Smooth muscle cell (in vitro differentiated cells): ENCODE measurements around the gene GRXCR2. TPM values are rescaled to one million over a fixed set of nuclear protein-coding genes. Genes with fewer than 3 reads are reported as not detected.

Experiments
- DNase-seq: peaks from one replicate; lab custom pipeline; 2025; ENCODE audit not compliant: unreplicated experiment; lab: John Stamatoyannopoulos, UW
- H2AFZ ChIP-seq: fragments of 200-600 bp; sonication (generic); 2 replicates; pipeline ENCODE4 v1.6.0; 2016; ENCODE audit warnings: antibody characterized with exemption, low read depth, mild to moderate bottlenecking
- H3F3A ChIP-seq: fragments of 200-600 bp; sonication (generic); 2 replicates; pipeline ENCODE4 v1.6.0; 2017; ENCODE audit warnings: antibody characterized with exemption, low read depth
- H3K27ac ChIP-seq: fragments of 200-600 bp; sonication (generic); 2 replicates; pipeline ENCODE4 v1.5.1; 2016; ENCODE audit warnings: low read depth, mild to moderate bottlenecking
- H3K27me3 ChIP-seq: fragments of 200-600 bp; sonication (generic); 2 replicates; pipeline ENCODE4 v1.6.1; 2016; ENCODE audit warnings: low read depth, mild to moderate bottlenecking
- H3K36me3 ChIP-seq: fragments of 200-600 bp; sonication (generic); 2 replicates; pipeline ENCODE4 v1.5.1; 2016; ENCODE audit warnings: low read depth
- H3K4me1 ChIP-seq: fragments of 200-600 bp; sonication (generic); 2 replicates; pipeline ENCODE4 v1.5.1; 2016; ENCODE audit warnings: low read depth
- H3K4me2 ChIP-seq: fragments of 200-600 bp; sonication (generic); 2 replicates; pipeline ENCODE4 v1.6.0; 2016; ENCODE audit warnings: mild to moderate bottlenecking
- H3K4me3 ChIP-seq: fragments of 200-600 bp; sonication (generic); 2 replicates; pipeline ENCODE4 v1.5.1; 2016; ENCODE audit warnings: mild to moderate bottlenecking
- H3K79me2 ChIP-seq: fragments of 200-600 bp; sonication (generic); 2 replicates; pipeline ENCODE4 v1.6.0; 2016; ENCODE audit warnings: low read depth, mild to moderate bottlenecking
- H3K9ac ChIP-seq: fragments of 200-600 bp; sonication (generic); 2 replicates; pipeline ENCODE4 v1.6.0; 2016; ENCODE audit warnings: low read depth
- H3K9me3 ChIP-seq: fragments of 200-600 bp; sonication (generic); replicated peaks from 2 replicates; pipeline ENCODE4 v1.5.1; 2016; ENCODE audit warnings: low read depth
- H4K20me1 ChIP-seq: fragments of 200-600 bp; sonication (generic); 2 replicates; pipeline ENCODE4 v1.6.0; 2016; ENCODE audit warnings: low read depth
- WGBS: methylation state at CpG from one replicate; pipeline ENCODE4 v1.1.7; 2016; ENCODE audit warnings: low lambda C conversion rate; 5-methylcytosine and 5-hydroxymethylcytosine counted together
- polyA plus RNA-seq: library from polyadenylated mRNA; unstranded; fragments of >200 nt; fragmentation: Nextera tagmentation; extraction: Ambion mirVana; gene quantifications from 2 replicates; pipeline ENCODE4 v1.2.1, GENCODE V29; 2016
- total RNA-seq: library from RNA; depleted of rRNA; stranded (reverse); fragments of >200 nt; gene quantifications from 2 replicates; pipeline ENCODE4 v1.2.3, GENCODE V29; 2014
- TF ChIP-seq, protein P1 (sequence below): fragments of 200-600 bp; sonication (generic); IDR thresholded peaks from 2 replicates; pipeline ENCODE4 v1.5.1; 2017; ENCODE audit warnings: borderline replicate concordance, mild to moderate bottlenecking, antibody characterized with exemption; ENCODE audit not compliant: insufficient read depth, poor library complexity, severe bottlenecking

The GRXCR2 gene
- total and polyA plus RNA-seq, 2 experiments from 2014 or later, result not detected

GRCh38 chr5:145919413-145919812 is 46.6 kb upstream of the GRXCR2 start:
- TF ChIP-seq, protein P1, sequence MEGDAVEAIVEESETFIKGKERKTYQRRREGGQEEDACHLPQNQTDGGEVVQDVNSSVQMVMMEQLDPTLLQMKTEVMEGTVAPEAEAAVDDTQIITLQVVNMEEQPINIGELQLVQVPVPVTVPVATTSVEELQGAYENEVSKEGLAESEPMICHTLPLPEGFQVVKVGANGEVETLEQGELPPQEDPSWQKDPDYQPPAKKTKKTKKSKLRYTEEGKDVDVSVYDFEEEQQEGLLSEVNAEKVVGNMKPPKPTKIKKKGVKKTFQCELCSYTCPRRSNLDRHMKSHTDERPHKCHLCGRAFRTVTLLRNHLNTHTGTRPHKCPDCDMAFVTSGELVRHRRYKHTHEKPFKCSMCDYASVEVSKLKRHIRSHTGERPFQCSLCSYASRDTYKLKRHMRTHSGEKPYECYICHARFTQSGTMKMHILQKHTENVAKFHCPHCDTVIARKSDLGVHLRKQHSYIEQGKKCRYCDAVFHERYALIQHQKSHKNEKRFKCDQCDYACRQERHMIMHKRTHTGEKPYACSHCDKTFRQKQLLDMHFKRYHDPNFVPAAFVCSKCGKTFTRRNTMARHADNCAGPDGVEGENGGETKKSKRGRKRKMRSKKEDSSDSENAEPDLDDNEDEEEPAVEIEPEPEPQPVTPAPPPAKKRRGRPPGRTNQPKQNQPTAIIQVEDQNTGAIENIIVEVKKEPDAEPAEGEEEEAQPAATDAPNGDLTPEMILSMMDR, result no peak
- DNase-seq, result no peak
- Histone ChIP-seq H3K36me3 (no peaks in the 10 kb centered on the region), H3K4me2 (no peak overlapping the region), H3K27ac (no peak overlapping the region), H3K9me3 (no peaks in the 10 kb centered on the region), H3F3A (no peaks in the 10 kb centered on the region), H3K4me1 (peaks cover 6% of the 10 kb centered on the region), H3K27me3 (peaks cover 3% of the 10 kb centered on the region), H4K20me1 (no peaks in the 10 kb centered on the region), H3K4me3 (no peak overlapping the region), H3K79me2 (no peaks in the 10 kb centered on the region), H2AFZ (no peak overlapping the region), H3K9ac (no peak overlapping the region)
- 87% methylated on average over 6 of the region's 6 CpGs for WGBS

GRCh38 chr5:145918397-145918796 is 45.6 kb upstream of the GRXCR2 start:
- Histone ChIP-seq H3K9me3 (no peaks in the 10 kb centered on the region), H3K4me2 (no peak overlapping the region), H3F3A (no peaks in the 10 kb centered on the region), H3K4me1 (peaks cover 6% of the 10 kb centered on the region), H3K79me2 (no peaks in the 10 kb centered on the region), H3K9ac (no peak overlapping the region), H3K4me3 (no peak overlapping the region), H3K27ac (no peak overlapping the region), H3K36me3 (no peaks in the 10 kb centered on the region), H4K20me1 (no peaks in the 10 kb centered on the region), H3K27me3 (peaks cover 3% of the 10 kb centered on the region), H2AFZ (no peak overlapping the region)
- DNase-seq, result no peak
- TF ChIP-seq, protein P1, result no peak
- 78% methylated on average over 2 of the region's 2 CpGs for WGBS

DNA sequence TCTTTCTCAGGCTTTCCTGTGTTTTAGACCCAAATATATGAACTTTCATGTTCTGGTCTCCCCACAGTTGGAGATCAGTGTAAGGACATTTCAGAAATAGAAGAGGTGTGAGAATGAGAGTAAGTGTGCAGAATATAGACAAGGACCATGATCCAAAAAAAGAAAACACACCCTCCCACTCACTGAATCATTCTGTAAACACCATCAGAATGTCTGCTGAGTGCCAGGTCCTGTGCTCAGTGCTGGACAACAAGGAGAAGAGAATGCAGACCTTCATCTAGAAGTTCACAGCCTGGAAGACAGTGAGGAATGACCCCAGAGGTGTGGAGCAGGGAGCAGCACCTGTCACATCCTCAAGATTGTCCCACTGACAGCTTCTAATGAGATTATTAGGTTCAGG is 44.5 kb upstream of the GRXCR2 start:
- H3F3A ChIP-seq, result no peaks in the 10 kb centered on the region
- no peaks in the 10 kb centered on the region for H3K36me3 ChIP-seq
- H3K79me2 ChIP-seq, result no peaks in the 10 kb centered on the region
- H3K4me1 ChIP-seq, result peaks cover 6% of the 10 kb centered on the region
- no peak for DNase-seq
- TF ChIP-seq, protein P1, result no peak
- no peak overlapping the region for H3K9ac ChIP-seq
- no peak overlapping the region for H3K4me2 ChIP-seq
- peaks cover 3% of the 10 kb centered on the region for H3K27me3 ChIP-seq
- no peak overlapping the region for H3K4me3 ChIP-seq
- H4K20me1 ChIP-seq, result no peaks in the 10 kb centered on the region
- no peak overlapping the region for H2AFZ ChIP-seq
- H3K27ac ChIP-seq, result no peak overlapping the region
- H3K9me3 ChIP-seq, result no peaks in the 10 kb centered on the region

DNA sequence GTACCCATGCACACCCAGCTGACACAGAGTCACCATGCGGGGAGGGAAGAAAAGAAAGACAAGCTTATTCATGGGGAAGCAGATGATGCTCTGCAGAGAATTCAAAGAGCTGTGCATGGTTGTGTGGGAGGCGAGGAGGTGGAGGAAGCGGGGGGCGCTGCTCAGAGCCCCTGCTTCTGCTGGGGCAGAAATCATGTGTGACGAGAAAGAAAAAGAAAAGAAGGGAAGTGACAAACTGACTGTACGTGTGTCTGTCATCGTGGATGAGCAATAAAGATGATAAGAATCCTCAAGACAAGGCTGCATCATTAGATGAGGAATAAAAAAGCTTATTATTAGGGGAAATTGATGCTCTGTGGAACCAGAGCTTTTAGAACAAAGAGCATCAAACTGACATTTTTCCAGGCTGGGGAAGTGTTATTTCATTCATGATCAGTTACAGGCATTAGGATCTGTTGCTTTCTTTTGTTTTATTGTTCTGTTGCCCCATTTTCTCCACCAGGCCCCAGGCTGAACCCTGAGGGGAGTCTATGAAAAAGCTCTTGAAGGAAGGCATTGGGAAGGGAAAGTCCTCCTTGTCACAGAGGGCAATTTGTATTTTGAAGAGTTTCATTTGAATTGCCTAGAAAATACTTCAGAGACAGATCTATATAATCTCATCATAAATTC is 43.3 kb upstream of the GRXCR2 start:
- no peaks in the 10 kb centered on the region for H3K36me3 ChIP-seq
- no peaks in the 10 kb centered on the region for H4K20me1 ChIP-seq
- H3K27me3 ChIP-seq, result peaks cover 3% of the 10 kb centered on the region
- TF ChIP-seq, protein P1, result no peak
- H3K27ac ChIP-seq, result no peak overlapping the region
- H3K4me1 ChIP-seq, result peaks cover 6% of the 10 kb centered on the region
- no peak overlapping the region for H3K9ac ChIP-seq
- no peaks in the 10 kb centered on the region for H3F3A ChIP-seq
- no peak overlapping the region for H3K4me2 ChIP-seq
- H3K9me3 ChIP-seq, result no peaks in the 10 kb centered on the region
- no peak for DNase-seq
- H2AFZ ChIP-seq, result no peak overlapping the region
- WGBS, result 59% methylated on average over 7 of the region's 7 CpGs
- no peaks in the 10 kb centered on the region for H3K79me2 ChIP-seq
- H3K4me3 ChIP-seq, result no peak overlapping the region
